IMR-90 (cell line): ENCODE data around the gene THNSL1. TPM values are rescaled to one million over a fixed set of nuclear protein-coding genes. Genes with fewer than 3 reads are reported as not detected.

Experiments
- ATAC-seq: fragments of 200-7000 bp; cut with Tn5 transposase; 2 replicates; pipeline ENCODE4 v1.9.1; 2020; ENCODE audit warnings: low read depth, mild to moderate bottlenecking, moderate library complexity
- BruUV-seq: library from RNA; stranded (reverse); fragments of 400-500 nt; replicated peaks from 2 replicates; lab custom pipeline; 2021; lab: Mats Ljungman, UMichigan
- CTCF ChIA-PET: fragments of 300-600 bp; formaldehyde crosslinking; extraction: SDS; loops from one replicate; lab custom pipeline; 2021; ENCODE audit warnings: antibody characterized with exemption; lab: Yijun Ruan, JAX
- POLR2A ChIA-PET: fragments of 300-600 bp; sonication (Branson Sonifier 250); formaldehyde crosslinking; loops from one replicate; lab custom pipeline; 2022; ENCODE audit warnings: antibody characterized with exemption; ENCODE audit not compliant: unreplicated experiment; lab: Charles Lee
- DNase-seq: peaks from one replicate; pipeline ENCODE4 v3.0.0; 2013
- H2AFZ ChIP-seq: replicated peaks from 2 replicates; pipeline ENCODE3; 2013; ENCODE audit warnings: low read length, mild to moderate bottlenecking; ENCODE audit not compliant: poor library complexity
- H2AK5ac ChIP-seq: 2 replicates; pipeline ENCODE4 v1.6.1; 2013; ENCODE audit warnings: low read depth, low read length, inconsistent platforms
- H2AK9ac ChIP-seq: replicated peaks from 2 replicates; pipeline ENCODE3; 2013; ENCODE audit warnings: mild to moderate bottlenecking, low read depth, low read length, moderate library complexity; ENCODE audit not compliant: poor library complexity
- H2BK120ac ChIP-seq: 2 replicates; pipeline ENCODE4 v1.6.1; 2013; ENCODE audit warnings: low read depth, low read length, inconsistent platforms
- H2BK15ac ChIP-seq: 3 replicates; pipeline ENCODE4 v1.6.1; 2013; ENCODE audit warnings: low read depth, low read length, inconsistent platforms
- H2BK20ac ChIP-seq: 2 replicates; pipeline ENCODE4 v1.6.1; 2013; ENCODE audit warnings: low read depth, mild to moderate bottlenecking, inconsistent platforms, low read length, moderate library complexity
- H2BK5ac ChIP-seq: 2 replicates; pipeline ENCODE4 v1.6.1; 2013; ENCODE audit warnings: mild to moderate bottlenecking, low read depth, low read length, inconsistent platforms; ENCODE audit not compliant: poor library complexity, severe bottlenecking
- H3K14ac ChIP-seq: replicated peaks from 2 replicates; pipeline ENCODE4 v1.6.1; 2013; ENCODE audit warnings: low read depth, low read length, inconsistent platforms
- H3K18ac ChIP-seq: 2 replicates; pipeline ENCODE4 v1.6.1; 2013; ENCODE audit warnings: low read depth, low read length, control low read depth
- H3K23ac ChIP-seq: 2 replicates; pipeline ENCODE4 v1.6.1; 2013; ENCODE audit warnings: low read depth, low read length, inconsistent platforms
- H3K27ac ChIP-seq: 2 replicates; pipeline ENCODE4 v1.5.1; 2013; ENCODE audit warnings: mild to moderate bottlenecking, control low read depth, low read length; ENCODE audit not compliant: insufficient read depth
- H3K27me3 ChIP-seq: 2 replicates; pipeline ENCODE4 v1.6.1; 2013; ENCODE audit warnings: low read length; ENCODE audit not compliant: control insufficient read depth, insufficient read depth
- H3K36me3 ChIP-seq: 2 replicates; pipeline ENCODE4 v1.6.1; 2013; ENCODE audit warnings: low read length, mixed read lengths; ENCODE audit not compliant: control insufficient read depth, insufficient read depth
- H3K4ac ChIP-seq: 2 replicates; pipeline ENCODE4 v1.6.1; 2013; ENCODE audit warnings: low read depth, low read length, inconsistent platforms
- H3K4me1 ChIP-seq: 2 replicates; pipeline ENCODE4 v1.6.1; 2013; ENCODE audit warnings: low read length, mixed read lengths; ENCODE audit not compliant: control insufficient read depth, insufficient read depth
- H3K4me2 ChIP-seq: 2 replicates; pipeline ENCODE4 v1.6.1; 2013; ENCODE audit warnings: low read depth, mild to moderate bottlenecking, control low read depth, low read length, moderate library complexity
- H3K4me3 ChIP-seq: 2 replicates; pipeline ENCODE4 v1.5.1; 2013; ENCODE audit warnings: low read depth, mild to moderate bottlenecking, control low read depth, low read length, moderate library complexity; ENCODE audit not compliant: insufficient read depth
- H3K56ac ChIP-seq: 2 replicates; pipeline ENCODE4 v1.6.1; 2013; ENCODE audit warnings: low read length, inconsistent platforms; ENCODE audit not compliant: insufficient read depth; ENCODE audit errors: extremely low read depth
- H3K79me1 ChIP-seq, 2 experiments: 2 replicates each; pipeline ENCODE4 v1.6.1; 2013; ENCODE audit warnings: low read length in 2 of 2, inconsistent platforms in 1 of 2, low read depth in 1 of 2
- H3K9ac ChIP-seq: 2 replicates; pipeline ENCODE4 v1.6.1; 2013; ENCODE audit warnings: low read depth, low read length, control low read depth
- H3K9me1 ChIP-seq: 2 replicates; pipeline ENCODE4 v1.6.1; 2013; ENCODE audit warnings: low read length, inconsistent platforms; ENCODE audit not compliant: insufficient read depth
- H3K9me3 ChIP-seq: 2 replicates; pipeline ENCODE4 v1.6.1; 2013; ENCODE audit warnings: low read length; ENCODE audit not compliant: control insufficient read depth, insufficient read depth
- H4K20me1 ChIP-seq: 2 replicates; pipeline ENCODE4 v1.6.1; 2013; ENCODE audit warnings: low read length, inconsistent platforms; ENCODE audit not compliant: insufficient read depth
- H4K5ac ChIP-seq: 2 replicates; pipeline ENCODE4 v1.6.1; 2013; ENCODE audit warnings: mild to moderate bottlenecking, low read depth, low read length, control low read depth
- H4K8ac ChIP-seq, 2 experiments: 2 replicates each; pipeline ENCODE4 v1.6.1; 2013; ENCODE audit warnings: low read depth in 2 of 2, low read length in 2 of 2, control low read depth in 1 of 2, inconsistent platforms in 1 of 2
- H4K91ac ChIP-seq: 2 replicates; pipeline ENCODE4 v1.6.1; 2013; ENCODE audit warnings: low read depth, low read length, inconsistent platforms; ENCODE audit not compliant: insufficient read depth
- BHLHE40 ChIP-seq: fragments of 150-350 bp; IDR thresholded peaks from 2 replicates; pipeline ENCODE4 v1.6.1; 2016; ENCODE audit warnings: mild to moderate bottlenecking, low read depth, low read length
- CEBPB ChIP-seq: IDR thresholded peaks from 2 replicates; pipeline ENCODE4 v1.6.1; 2012; ENCODE audit warnings: low read depth, low read length, improper control_type of control experiment
- CTCF ChIP-seq: conservative IDR thresholded peaks from 2 replicates; pipeline ENCODE4 v1.5.1; 2012; ENCODE audit warnings: mild to moderate bottlenecking, low read depth, low read length, improper control_type of control experiment
- FOS ChIP-seq: fragments of 150-350 bp; IDR thresholded peaks from 2 replicates; pipeline ENCODE4 v1.6.1; 2016; ENCODE audit warnings: low read depth, low read length
- MAFK ChIP-seq: IDR thresholded peaks from 2 replicates; pipeline ENCODE4 v1.6.1; 2012; ENCODE audit warnings: low read depth, low read length, improper control_type of control experiment
- MAZ ChIP-seq: IDR thresholded peaks from 2 replicates; pipeline ENCODE4 v1.6.1; 2012; ENCODE audit warnings: low read depth, mild to moderate bottlenecking, low read length, improper control_type of control experiment, moderate library complexity, borderline replicate concordance
- POLR2A ChIP-seq: IDR thresholded peaks from 2 replicates; pipeline ENCODE4 v1.6.1; 2012; ENCODE audit warnings: mild to moderate bottlenecking, low read depth, low read length
- RAD21 ChIP-seq: IDR thresholded peaks from 2 replicates; pipeline ENCODE4 v1.6.1; 2012; ENCODE audit warnings: low read length, improper control_type of control experiment
- RCOR1 ChIP-seq: IDR thresholded peaks from 2 replicates; pipeline ENCODE4 v1.6.1; 2012; ENCODE audit warnings: mild to moderate bottlenecking, low read length, improper control_type of control experiment; ENCODE audit not compliant: insufficient replicate concordance
- SMC3 ChIP-seq: fragments of 150-350 bp; IDR thresholded peaks from 2 replicates; pipeline ENCODE4 v1.6.1; 2016; ENCODE audit warnings: low read depth, mild to moderate bottlenecking, antibody characterized with exemption, low read length, moderate library complexity
- WGBS, 2 experiments: methylation state at CpG; one replicate each; pipeline versions ENCODE4 v1.1.5 to v1.1.7; 2013; ENCODE audit warnings: missing lambda C conversion rate in 2 of 2; ENCODE audit not compliant: insufficient read length in 1 of 2; ENCODE audit errors: extremely low coverage in 2 of 2; 5-methylcytosine and 5-hydroxymethylcytosine counted together
- dilution Hi-C: fragments of 300-500 bp; cut with HindIII; formaldehyde crosslinking; loops from one replicate; pipeline ENCODE4 v1.14.3; 2018; ENCODE audit warnings: low sequenced_read_pairs; ENCODE audit not compliant: unreplicated experiment
- in situ Hi-C: fragments of 300-500 bp; cut with MboI; formaldehyde crosslinking; loops from 3 replicates; pipeline ENCODE4 v1.14.3; 2019; ENCODE audit warnings: low sequenced_read_pairs, inconsistent platforms, mixed read lengths
- intact Hi-C: fragments of 100-400 bp; cut with micrococcal nuclease; formaldehyde crosslinking; loops from 2 replicates; pipeline ENCODE4 v1.10.0; 2022
- polyA plus RNA-seq, 3 experiments: library from polyadenylated mRNA; depleted of rRNA; stranded (reverse); fragments of >200 nt; gene quantifications; 2 replicates each; pipeline ENCODE4 v1.2.3, GENCODE V29; 2012; ENCODE audit warnings: low replicate concordance in 1 of 3
- total RNA-seq: library from RNA; depleted of rRNA; stranded (reverse); fragments of >200 nt; gene quantifications from 2 replicates; pipeline ENCODE4 v1.2.3, GENCODE V29; 2012

Gene THNSL1
- total and polyA plus RNA-seq, 2 of the 4 experiments (the other 2 are of a cell fraction), result 1.3 to 2.0 TPM

DNA sequence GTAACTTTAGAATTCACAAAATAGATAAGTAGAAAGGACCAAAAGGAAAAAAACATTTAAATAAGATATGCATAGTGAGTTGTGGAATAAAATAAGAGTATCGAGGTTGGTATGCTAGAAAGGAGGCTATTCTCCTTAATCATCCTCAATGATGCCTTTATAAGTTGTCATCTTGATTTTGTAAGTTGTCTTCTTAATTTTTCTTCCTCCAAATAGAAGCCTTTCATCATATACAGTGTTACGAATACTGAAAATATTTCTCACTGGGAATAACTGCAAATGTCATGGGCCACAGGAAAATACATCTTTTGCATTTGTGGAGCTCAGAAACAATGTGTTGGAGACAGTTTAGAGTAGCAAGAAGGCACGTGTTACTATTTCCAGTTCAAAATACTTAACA is 32.5 kb upstream of the THNSL1 start:
- no peak overlapping the region for H2BK15ac ChIP-seq
- H3K79me1 ChIP-seq, result no peaks in the 10 kb centered on the region
- no peak for TF ChIP-seq RCOR1
- no peak for TF ChIP-seq SMC3
- TF ChIP-seq MAFK, result no peak
- no peak for TF ChIP-seq RAD21
- TF ChIP-seq CEBPB, result no peak
- TF ChIP-seq CTCF, result no peak
- TF ChIP-seq FOS, result no peak
- TF ChIP-seq BHLHE40, result no peak
- no peak for TF ChIP-seq POLR2A
- TF ChIP-seq MAZ, result no peak
- 100% methylated on average over 1 of the region's 3 CpGs; no CpG with 5 or more reads in 1 of the 2 experiments for WGBS, 2 experiments
- no peak for ATAC-seq
- H4K5ac ChIP-seq, result no peak overlapping the region
- no TSS peak for BruUV-seq
- H3K56ac ChIP-seq, result no peak overlapping the region
- H3K4me2 ChIP-seq, result no peak overlapping the region
- no peaks in the 10 kb centered on the region for H3K4me1 ChIP-seq
- intact Hi-C loops (no loop called here), dilution Hi-C loops (no loop called here), in situ Hi-C loops (loop anchor here (10.0 kb wide), 1 partner anchor 349 kb away; no protein-coding TSS in a partner anchor)
- no peak overlapping the region for H2BK20ac ChIP-seq
- H2AK9ac ChIP-seq, result no peak overlapping the region
- no peaks in the 10 kb centered on the region for H4K20me1 ChIP-seq
- no peak overlapping the region for H4K91ac ChIP-seq
- no peak overlapping the region for H3K23ac ChIP-seq
- H3K9me1 ChIP-seq, result peaks cover 3% of the 10 kb centered on the region; the same call in 1 of the 2 replicates
- H3K4ac ChIP-seq, result no peak overlapping the region
- no peak overlapping the region for H3K14ac ChIP-seq
- no peak overlapping the region for H2BK120ac ChIP-seq
- no peak overlapping the region for H3K27ac ChIP-seq
- H3K27me3 ChIP-seq, result no peaks in the 10 kb centered on the region
- no peak overlapping the region for H3K4me3 ChIP-seq
- H3K18ac ChIP-seq, result no peak overlapping the region
- H3K9ac ChIP-seq, result no peak overlapping the region
- CTCF ChIA-PET, result interaction anchor here (1.4 kb wide), 1 partner anchor 11 kb away, joined by 4 read pairs; no protein-coding TSS in a partner anchor
- no peaks in the 10 kb centered on the region for H3K36me3 ChIP-seq
- H2AFZ ChIP-seq, result no peak overlapping the region
- no peaks in the 10 kb centered on the region for H3K9me3 ChIP-seq
- no peak overlapping the region for H2BK5ac ChIP-seq
- no peak for DNase-seq
- no peak overlapping the region for H2AK5ac ChIP-seq
- POLR2A ChIA-PET, result interaction anchor here (0.7 kb wide), 1 partner anchor 11 kb away, joined by 14 read pairs; no protein-coding TSS in a partner anchor
- no peak overlapping the region for H4K8ac ChIP-seq
